Natural killer cell (primary cell): ENCODE data around the gene TLR6. TPM values are rescaled to one million over a fixed set of nuclear protein-coding genes. Genes with fewer than 3 reads are reported as not detected.

Experiments used
- ATAC-seq, 3 donors: fragments of 150-1000 bp in 2 of 3; fragments of 200-7000 bp in 1 of 3; cut with Tn5 transposase; 1 replicate in 1 of 3; 2 replicates in 2 of 3; pipeline ENCODE4 v1.10.0; 2021; ENCODE audit warnings: mild to moderate bottlenecking in 2 of 3, moderate library complexity in 2 of 3
- DNase-seq, 2 donors: peaks; one replicate each; pipeline versions ENCODE4 v3.0.0 to v3.0.0-alpha.2; 2013 to 2021; ENCODE audit warnings: mixed read lengths in 1 of 2
- H3K27ac ChIP-seq: one replicate; pipeline ENCODE4 v1.5.1; 2013; ENCODE audit warnings: mild to moderate bottlenecking, low read length
- H3K27me3 ChIP-seq: one replicate; pipeline ENCODE4 v1.6.1; 2013; ENCODE audit warnings: low read length; ENCODE audit not compliant: control insufficient read depth, insufficient read depth
- H3K36me3 ChIP-seq: one replicate; pipeline ENCODE4 v1.6.1; 2013; ENCODE audit warnings: low read length; ENCODE audit not compliant: control insufficient read depth, insufficient read depth
- H3K4me1 ChIP-seq: one replicate; pipeline ENCODE4 v1.6.1; 2013; ENCODE audit warnings: low read length; ENCODE audit not compliant: control insufficient read depth, insufficient read depth
- H3K4me3 ChIP-seq: one replicate; pipeline ENCODE4 v1.5.1; 2013; ENCODE audit warnings: low read length
- H3K9me3 ChIP-seq: one replicate; pipeline ENCODE4 v1.6.1; 2013; ENCODE audit warnings: low read length; ENCODE audit not compliant: control insufficient read depth, insufficient read depth
- H3K27ac Mint-ChIP-seq, 2 donors: one replicate each; pipeline ENCODE4 v1.8.0; 2022; ENCODE audit warnings: mild to moderate bottlenecking in 2 of 2, mixed read lengths in 2 of 2, moderate library complexity in 1 of 2
- H3K27me3 Mint-ChIP-seq, 2 donors: one replicate each; pipeline ENCODE4 v1.8.0; 2022; ENCODE audit warnings: low read depth in 2 of 2, mixed read lengths in 2 of 2
- H3K36me3 Mint-ChIP-seq: one replicate; pipeline ENCODE4 v1.8.0; 2022; ENCODE audit warnings: mixed read lengths
- H3K4me1 Mint-ChIP-seq, 2 donors: one replicate each; pipeline ENCODE4 v1.8.0; 2022; ENCODE audit warnings: mixed read lengths in 2 of 2
- H3K4me3 Mint-ChIP-seq: one replicate; pipeline ENCODE4 v1.8.0; 2022; ENCODE audit warnings: mild to moderate bottlenecking, moderate library complexity, mixed read lengths
- H3K9me3 Mint-ChIP-seq, 2 donors: one replicate each; pipeline ENCODE4 v1.8.0; 2022; ENCODE audit warnings: mixed read lengths in 2 of 2
- WGBS: methylation state at CpG from one replicate; pipeline ENCODE4 v1.1.7; 2013; ENCODE audit warnings: missing lambda C conversion rate; ENCODE audit not compliant: insufficient coverage; 5-methylcytosine and 5-hydroxymethylcytosine counted together
- intact Hi-C: fragments of 100-400 bp; cut with micrococcal nuclease; formaldehyde crosslinking; loops from one replicate; pipeline ENCODE4 v1.14.2; 2022
- total RNA-seq, 4 donors: library from RNA; stranded (reverse); fragments of 120-200 nt in 1 of 4; gene quantifications; one replicate each; pipeline versions ENCODE4 v1.2.3 to v1.2.4, GENCODE V29; 2013 to 2022
- TF ChIP-seq, protein P1 (sequence below): fragments of 200-600 bp; IDR thresholded peaks from one replicate; pipeline ENCODE4 v1.8.0; 2022; ENCODE audit warnings: antibody characterized with exemption

Gene TLR6
- total RNA-seq, 3 donors from 2014 or later (not counting 1 experiment from before 2014, with no cell fraction given), result 6.3 to 9.8 (median 6.8) TPM

- TF ChIP-seq, protein P1, sequence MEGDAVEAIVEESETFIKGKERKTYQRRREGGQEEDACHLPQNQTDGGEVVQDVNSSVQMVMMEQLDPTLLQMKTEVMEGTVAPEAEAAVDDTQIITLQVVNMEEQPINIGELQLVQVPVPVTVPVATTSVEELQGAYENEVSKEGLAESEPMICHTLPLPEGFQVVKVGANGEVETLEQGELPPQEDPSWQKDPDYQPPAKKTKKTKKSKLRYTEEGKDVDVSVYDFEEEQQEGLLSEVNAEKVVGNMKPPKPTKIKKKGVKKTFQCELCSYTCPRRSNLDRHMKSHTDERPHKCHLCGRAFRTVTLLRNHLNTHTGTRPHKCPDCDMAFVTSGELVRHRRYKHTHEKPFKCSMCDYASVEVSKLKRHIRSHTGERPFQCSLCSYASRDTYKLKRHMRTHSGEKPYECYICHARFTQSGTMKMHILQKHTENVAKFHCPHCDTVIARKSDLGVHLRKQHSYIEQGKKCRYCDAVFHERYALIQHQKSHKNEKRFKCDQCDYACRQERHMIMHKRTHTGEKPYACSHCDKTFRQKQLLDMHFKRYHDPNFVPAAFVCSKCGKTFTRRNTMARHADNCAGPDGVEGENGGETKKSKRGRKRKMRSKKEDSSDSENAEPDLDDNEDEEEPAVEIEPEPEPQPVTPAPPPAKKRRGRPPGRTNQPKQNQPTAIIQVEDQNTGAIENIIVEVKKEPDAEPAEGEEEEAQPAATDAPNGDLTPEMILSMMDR, result no peak
- Histone ChIP-seq H3K27me3 (no peaks in the 10 kb centered on the region), H3K9me3 (no peaks in the 10 kb centered on the region), H3K4me3 (peak overlapping the region; percentile 5), H3K27ac (no peak overlapping the region), H3K4me1 (peaks cover 6% of the 10 kb centered on the region), H3K36me3 (no peaks in the 10 kb centered on the region)
- no peak overlapping the region for H3K27ac Mint-ChIP-seq
- peak overlapping the region; percentile 77 for H3K4me3 Mint-ChIP-seq
- 80% methylated on average over 8 of the region's 11 CpGs for WGBS
- ATAC-seq, result peak in 1 of 3 donors; percentile 6
- no peak for DNase-seq
- intact Hi-C loops, result no loop called here
- peaks cover 0 to 10% of the 10 kb centered on the region in 2 donors for H3K4me1 Mint-ChIP-seq
- H3K9me3 Mint-ChIP-seq, result no peaks in the 10 kb centered on the region
- H3K27me3 Mint-ChIP-seq, result peaks cover 15 to 28% of the 10 kb centered on the region in 2 donors
- H3K36me3 Mint-ChIP-seq, result no peaks in the 10 kb centered on the region
These were observed 10.4 kb upstream of the TLR6 start for GRCh38 chr4:38866973-38867477.

DNA sequence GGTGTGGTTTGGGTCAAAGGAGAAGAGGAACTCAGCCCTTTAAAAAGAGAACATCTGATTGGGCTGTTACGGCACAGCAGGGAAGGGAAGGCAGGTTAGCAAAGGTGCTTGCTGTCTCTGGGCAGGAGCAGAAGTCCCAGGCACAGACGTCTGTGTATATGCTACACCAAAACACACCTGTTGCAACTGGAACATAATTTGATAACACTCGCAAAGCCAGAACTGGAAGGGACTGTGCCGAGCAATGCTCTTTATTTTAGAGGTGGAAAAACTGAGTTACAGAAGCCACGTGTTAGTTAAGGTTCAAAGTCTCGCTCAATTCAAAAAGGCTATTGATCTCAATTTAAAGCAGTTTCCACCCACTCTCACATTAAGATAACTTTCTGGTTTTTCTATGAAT is 8.8 kb upstream of the TLR6 start:
- no peak for ATAC-seq
- DNase-seq, result no peak
- no peak overlapping the region for H3K4me3 Mint-ChIP-seq

GRCh38 chr4:38861791-38862190 is 5.2 kb upstream of the TLR6 start:
- Mint-ChIP-seq H3K9me3 (no peaks in the 10 kb centered on the region), H3K27me3 (peaks cover 25 to 27% of the 10 kb centered on the region in 2 donors), H3K36me3 (no peaks in the 10 kb centered on the region), H3K27ac (no peak overlapping the region), H3K4me1 (no peaks in the 10 kb centered on the region), H3K4me3 (no peak overlapping the region)
- intact Hi-C loops, result loop anchor here (1.0 to 5.0 kb wide), 2 partner anchors 102 to 799 kb away; no protein-coding TSS in a partner anchor
- H3K27ac ChIP-seq, result no peak overlapping the region
- TF ChIP-seq, protein P1, result no peak
- DNase-seq (no peak), ATAC-seq (no peak)
- H3K4me3 ChIP-seq, result no peak overlapping the region
- no peaks in the 10 kb centered on the region for H3K9me3 ChIP-seq
- H3K27me3 ChIP-seq, result no peaks in the 10 kb centered on the region
- H3K36me3 ChIP-seq, result no peaks in the 10 kb centered on the region
- peaks cover 6% of the 10 kb centered on the region for H3K4me1 ChIP-seq
- 91% methylated on average over 4 of the region's 4 CpGs for WGBS

More for the DNA sequence above, 8.8 kb upstream of the TLR6 start:
- Mint-ChIP-seq H3K9me3 (no peaks in the 10 kb centered on the region), H3K36me3 (no peaks in the 10 kb centered on the region), H3K27me3 (peaks cover 27 to 38% of the 10 kb centered on the region in 2 donors), H3K27ac (no peak overlapping the region), H3K4me1 (peaks cover 0 to 10% of the 10 kb centered on the region in 2 donors)
- no peak overlapping the region for H3K27ac ChIP-seq
- WGBS, result 73% methylated on average over 5 of the region's 6 CpGs
- intact Hi-C loops, result no loop called here
- peaks cover 6% of the 10 kb centered on the region for H3K4me1 ChIP-seq
- H3K36me3 ChIP-seq, result no peaks in the 10 kb centered on the region
- TF ChIP-seq, protein P1, result no peak
- H3K9me3 ChIP-seq, result no peaks in the 10 kb centered on the region
- H3K4me3 ChIP-seq, result no peak overlapping the region
- no peaks in the 10 kb centered on the region for H3K27me3 ChIP-seq
